HG03575 (cell line): ENCODE data around the gene TMEM170A.

Source experiments
- ATAC-seq: cut with Tn5 transposase; IDR thresholded peaks from one replicate; pipeline ENCODE4 v1.9.1; 2021; ENCODE audit not compliant: unreplicated experiment, insufficient number of reproducible peaks, low FRiP score; ENCODE audit errors: extremely low read depth

TMEM170A gene

DNA sequence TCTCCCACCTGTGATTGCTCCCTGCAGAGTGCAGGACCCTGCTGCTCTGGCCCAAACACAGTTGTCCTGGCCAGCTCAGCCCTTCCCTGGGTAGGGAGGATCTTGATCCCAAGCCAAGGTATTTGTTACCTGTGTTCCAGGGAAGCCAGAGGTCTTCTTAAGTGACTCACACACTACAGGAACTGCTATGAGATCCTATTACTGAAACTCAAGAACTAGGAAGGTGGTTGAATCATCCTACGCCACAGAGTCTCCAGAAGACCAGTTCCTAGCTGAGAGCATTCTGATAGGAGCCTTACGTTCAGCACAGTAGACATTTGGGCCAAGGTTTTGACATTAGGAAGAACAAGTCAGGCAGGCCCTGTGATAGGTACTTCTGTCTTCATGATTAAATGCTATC lies 18.7 kb upstream of the TMEM170A start:
- no peak for ATAC-seq

DNA sequence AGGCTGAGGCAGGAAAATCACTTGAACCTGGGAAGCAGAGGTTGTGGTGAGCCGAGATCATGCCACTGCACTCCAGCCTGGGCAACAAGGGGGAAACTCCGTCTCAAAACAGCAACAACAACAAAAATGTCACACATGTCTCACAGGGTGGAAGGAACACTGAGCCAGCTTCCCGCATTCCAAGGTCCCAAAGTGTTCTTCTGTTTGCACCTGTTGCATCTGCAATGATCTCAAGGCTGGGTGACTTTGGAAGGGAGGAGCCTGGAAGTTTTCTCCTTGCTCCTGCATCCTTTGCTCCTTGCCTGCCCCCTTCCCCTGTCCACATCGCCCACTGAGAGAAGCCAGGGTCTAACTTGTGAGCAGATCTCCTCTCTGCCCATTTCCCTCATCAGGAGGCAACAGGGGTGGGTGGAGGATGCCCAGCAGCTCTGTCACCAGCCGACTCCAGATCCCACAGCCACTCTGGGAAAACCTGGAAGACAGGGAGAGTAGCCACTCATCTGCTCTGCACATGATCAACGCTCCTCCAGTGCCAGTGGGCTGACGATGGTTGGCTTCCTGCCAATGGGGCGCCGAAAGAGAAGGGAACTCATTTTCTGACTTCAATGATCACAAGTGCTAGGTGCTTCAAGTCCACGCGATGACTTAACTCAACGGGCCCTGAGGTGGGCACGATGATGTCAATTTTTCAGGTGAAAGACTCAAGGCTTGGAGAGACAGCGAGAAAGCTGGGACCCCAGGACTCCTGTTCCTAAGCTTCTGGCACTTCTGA lies 18.1 kb upstream of the TMEM170A start:
- ATAC-seq: no peak

DNA sequence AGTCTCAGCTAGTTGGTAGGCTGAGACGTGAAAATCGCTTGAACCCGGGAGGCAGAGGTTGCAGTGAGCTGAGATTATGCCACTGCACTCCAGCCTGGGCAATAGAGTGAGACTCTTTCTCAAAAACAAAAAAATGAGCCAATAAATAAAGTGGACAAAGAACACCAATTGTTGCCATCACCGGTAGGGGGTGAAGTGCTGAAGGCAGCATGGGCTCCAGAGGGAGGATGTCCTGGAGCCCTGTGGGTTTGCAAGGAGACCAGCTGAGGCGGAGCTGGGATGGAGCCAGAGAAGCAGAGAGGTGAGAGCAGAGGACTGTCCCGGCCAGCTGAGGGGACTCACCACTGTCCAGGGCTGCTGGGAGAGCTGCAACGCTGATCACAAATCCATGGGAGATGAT lies 17.0 kb upstream of the TMEM170A start:
- ATAC-seq: no peak

DNA sequence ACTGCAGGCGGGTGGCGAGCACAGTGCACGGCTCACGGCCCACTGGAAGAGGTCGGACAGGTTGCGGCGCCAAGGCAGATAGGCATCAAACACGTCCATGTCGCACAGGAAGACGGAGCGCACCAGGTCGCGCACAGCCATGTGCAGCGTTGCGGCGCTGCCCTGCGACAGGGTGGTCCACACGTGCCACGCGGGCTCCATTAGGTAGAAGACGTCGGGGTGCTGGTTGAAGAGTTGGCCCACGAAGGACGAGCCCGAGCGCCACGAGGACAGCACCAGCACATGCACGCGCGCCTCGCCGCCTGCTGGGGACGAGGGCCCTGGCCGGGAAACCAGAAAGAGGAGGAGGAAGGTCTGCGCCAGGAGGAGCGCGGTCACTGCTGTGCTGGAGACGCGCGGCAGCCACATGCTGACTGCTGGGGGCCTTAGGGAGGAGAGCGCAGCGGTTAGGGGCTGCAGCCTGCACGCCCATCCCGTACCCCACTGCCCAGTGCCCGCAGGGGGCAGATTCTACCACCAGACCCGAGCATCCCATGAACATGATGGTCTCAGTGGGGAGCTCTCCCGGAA lies 15.0 kb upstream of the TMEM170A start:
- no peak for ATAC-seq

DNA sequence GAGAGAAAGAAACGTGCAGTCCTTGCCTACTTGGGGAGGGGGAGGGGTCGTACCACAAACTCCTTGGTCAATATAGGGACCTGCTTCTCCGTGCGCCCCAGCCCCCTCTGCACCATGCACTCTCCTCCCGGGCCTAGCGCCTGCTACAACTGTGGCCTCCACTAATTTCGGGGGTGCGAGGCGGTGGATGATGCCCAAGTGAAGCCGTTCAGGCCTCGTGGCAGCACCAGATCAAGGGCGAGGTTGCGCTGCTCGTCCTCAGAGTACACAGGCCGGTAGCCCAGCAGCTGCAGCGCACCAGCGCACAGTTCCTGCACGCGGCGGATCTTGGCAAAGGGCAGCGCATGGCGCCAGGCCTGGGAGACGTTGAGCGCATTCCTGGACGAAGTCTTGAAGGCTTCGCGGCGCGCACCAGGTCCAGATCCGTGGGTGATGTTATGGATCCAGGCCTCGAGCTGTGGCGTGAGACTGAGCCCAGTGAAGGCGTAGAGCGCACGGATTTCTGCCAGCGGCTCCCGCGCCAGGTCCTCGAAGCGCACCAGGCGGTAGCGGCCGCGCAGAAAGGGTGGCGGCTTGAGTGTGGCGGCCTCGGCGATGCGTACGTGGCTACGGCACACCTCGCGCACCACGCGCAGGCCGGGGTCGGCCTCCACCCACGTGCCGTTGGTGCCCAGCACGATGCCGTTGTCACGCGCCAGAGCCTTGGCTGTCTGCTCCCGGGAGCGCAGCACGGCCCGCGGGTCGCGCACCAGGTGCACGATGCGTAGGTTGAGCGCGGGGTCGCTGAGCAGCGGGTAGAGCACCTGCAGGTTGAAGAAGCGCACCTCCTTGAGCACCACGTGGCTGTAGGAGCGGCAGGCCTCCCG lies 14.2 kb upstream of the TMEM170A start:
- ATAC-seq: no peak

DNA sequence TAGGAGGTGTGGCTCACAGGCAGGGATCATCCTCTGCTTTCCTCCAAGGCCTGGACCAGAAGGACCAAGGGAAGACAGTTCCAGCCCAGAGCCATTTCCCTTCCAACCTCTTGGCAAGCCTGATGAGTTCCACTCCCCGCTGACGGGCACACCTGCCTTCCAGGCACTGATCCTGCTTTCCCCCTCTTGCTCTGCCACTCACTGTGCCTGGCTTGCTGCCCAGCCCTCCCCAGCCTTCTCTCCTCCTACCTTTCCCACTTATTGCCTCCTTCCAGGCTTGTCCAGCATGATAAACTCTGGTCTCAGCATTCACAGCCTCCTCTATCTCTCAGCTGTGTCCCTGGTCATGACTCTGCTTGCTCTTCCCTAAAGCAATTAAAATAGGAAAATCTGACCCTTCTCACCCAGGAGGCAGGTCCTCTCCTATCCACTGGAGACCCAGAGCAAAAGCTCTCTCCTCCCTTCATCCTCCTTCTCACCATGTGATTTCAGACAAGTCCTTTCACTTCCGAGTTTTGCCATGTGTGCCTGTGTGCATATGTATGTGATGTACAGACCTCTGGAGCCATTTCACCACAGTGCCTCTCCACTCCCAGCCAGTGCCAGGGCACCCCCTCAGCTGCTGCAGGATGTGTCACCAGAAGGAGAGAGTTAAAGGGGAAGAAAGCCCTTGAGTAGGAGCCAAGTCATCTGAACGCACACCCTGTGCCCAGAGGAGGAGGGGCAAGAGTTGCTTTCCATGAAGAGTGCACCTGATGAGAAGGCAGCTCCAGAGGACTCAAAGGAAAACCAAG lies 13.4 kb upstream of the TMEM170A start:
- ATAC-seq: no peak

DNA sequence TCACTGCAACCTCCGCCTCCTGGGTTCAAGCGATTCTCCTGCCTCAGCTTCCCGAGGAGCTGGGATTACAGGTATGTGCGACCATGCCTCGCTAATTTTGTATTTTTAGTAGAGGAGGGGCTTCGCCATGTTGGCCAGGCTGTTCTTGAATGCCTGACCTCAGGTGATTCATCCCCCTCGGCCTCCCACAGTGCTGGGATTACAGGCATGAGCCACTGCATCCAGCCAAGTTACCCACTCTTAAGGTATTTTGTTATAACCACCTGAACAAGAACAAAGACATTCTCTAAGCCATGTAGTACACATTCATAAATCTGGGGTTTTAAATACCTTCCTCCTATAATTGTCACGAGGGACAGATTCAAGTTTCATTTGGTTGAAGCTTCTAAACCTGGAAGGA lies 12.3 kb upstream of the TMEM170A start:
- no peak for ATAC-seq

DNA sequence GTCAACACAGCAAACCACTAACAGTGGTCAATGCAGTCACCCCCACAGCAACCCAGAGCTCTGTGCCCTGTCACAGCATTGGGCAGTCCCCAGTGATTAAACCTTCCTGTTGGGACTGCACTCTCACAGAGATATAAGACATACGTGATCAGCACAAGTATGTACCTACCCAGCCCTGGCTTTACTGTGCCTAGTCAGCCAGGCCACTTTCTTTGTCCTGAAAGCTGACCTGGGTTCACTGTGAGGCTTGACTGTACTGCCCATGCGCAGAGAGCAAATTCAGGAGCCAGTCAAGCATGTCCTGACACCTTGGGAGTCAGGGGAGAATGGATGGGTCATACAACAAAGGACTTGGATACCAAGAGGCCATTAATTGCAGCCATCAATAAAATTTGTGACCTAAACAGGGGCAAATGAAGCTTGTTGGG lies 10.9 kb upstream of the TMEM170A start:
- ATAC-seq: no peak

DNA sequence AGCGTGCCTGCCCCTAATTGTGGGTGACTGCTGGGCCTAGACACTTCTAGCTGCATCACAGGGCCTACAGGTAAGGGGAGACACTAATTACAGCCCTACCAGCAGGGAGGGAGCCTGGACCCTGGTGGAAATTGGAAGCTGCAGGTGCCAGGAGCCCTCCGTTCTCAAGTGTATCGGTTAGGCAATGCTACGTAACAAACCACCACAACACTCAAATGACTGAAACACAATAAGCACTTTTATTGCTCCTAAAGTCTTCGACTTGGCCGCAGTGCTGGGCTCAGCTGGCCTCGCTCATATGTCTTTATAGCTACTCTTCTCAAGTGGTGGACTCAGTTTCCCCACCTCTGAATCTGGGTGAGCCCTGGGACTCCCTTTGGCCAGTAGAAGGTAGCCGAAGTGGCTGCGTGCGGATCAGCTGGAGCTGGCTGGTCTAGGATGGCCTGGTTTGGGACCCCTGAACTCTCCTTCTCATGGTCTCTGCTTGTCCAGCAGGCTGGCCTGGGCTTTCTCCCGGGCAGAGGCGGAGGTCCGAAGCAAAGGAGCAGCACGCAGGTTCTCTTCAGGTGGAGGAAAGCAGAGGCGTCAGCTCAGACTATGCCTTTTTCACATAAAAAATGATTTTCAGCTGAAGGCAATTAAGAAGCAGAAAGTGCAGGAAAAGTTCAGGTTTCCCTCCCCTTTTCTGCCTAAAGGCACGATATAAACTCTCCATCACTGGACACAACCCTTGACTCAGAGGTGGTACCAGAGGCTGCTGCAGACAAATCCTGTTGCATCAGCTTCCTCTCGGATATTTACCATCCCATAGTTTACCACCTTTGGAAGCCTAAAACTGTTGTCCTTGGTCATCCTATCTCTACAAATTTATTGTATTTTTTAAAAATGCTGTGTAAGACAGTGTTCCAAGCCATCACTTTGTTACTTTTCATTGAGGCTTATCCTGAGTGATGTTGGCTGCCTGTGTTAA lies 8.7 kb upstream of the TMEM170A start:
- no peak for ATAC-seq

DNA sequence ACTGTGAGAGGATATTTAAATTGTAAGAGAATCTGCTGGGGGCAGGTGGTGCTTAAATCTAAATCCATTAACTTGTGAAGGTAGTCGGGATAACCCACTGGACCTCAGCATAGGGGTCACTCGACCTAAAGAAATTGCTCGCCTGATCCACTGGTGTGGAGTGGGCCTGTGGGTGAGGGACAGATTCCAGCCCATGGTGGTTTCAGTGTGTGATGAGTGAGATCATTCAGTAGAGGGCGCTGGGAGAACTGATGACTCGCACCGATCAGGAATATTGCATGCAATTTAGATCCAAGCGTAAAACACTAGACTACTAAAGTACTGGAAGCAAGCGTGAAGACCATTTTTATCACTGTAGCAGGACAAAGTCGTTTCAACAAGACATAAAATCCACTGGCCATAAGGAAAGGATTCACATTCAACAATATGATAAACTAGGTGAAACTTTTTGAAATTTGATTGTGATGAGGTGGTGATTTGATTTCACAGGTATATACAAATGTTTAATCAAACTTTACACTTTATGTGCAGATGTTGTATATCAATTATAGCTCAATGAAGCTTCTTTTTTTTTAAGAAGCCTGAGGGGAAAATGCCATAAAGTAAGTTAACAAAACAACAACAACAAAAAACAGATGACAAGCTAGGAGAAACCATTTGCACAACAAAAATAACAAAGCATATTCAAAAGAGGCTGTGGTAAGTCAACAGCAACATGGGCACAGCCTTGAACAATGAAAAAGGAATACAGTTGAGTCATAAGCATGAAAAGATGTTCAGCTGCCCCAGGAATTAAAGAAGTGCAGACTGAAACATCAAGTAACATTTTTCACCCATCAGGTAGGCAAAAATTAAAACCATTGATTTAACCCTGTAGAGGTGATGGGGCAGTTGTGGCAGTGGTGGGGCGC lies 7.5 kb upstream of the TMEM170A start:
- peak; percentile 74 for ATAC-seq

DNA sequence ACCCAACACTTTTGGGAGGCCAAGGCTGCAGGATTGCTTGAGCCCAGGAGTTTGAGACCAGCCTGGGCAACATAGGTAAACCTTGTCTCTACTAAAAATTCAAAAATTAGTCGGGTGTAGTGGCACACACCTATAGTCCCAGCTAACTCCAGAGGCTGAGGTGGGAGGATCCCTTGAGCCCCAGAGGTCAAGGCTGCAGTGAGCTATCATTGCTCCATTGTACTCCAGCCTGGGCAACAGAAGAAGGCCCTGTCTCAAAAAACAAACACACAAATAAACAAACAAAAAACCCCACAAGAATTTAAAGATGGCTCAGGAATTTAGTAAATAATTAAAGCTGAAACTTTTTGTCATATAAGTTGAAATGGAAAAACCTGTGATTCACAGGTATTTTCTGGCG lies 2.3 kb upstream of the TMEM170A start:
- ATAC-seq: no peak

DNA sequence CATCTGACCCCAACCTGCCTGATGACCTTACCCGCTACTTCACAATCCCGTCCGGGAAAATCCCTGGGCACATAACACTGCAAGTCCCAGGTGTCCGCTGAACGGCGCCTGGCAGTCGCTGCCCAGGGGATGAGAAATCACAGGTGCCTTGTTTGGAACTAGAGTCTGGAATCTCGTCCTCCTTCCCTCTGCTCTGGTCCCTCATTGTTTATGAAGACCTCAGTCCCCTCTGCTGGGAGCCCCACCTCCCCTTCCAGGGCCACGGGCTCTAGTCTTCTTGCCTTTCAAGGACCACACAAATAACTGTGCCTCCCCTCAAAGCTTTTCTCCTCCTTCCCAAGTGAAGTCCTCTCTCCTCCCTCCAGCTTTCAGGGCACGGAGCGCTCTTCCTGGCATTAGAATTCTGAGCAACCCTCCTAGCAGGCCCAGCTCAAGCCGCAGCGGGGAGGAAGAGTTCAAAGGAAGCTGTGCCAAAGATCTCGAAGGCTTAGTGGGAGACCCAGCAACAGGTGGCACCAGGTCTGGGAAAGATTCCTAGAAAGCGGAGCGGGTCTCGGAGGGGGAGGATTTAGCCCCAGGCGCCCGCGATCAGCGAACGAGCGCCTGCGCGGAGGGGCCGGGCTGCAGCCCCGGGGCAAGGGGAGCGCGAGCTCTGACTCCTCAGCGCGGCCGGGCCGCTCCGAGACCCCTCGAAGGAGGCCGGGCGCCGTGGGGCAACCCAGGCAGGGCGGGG lies 934 bp downstream of the TMEM170A start:
- peak; percentile 3 for ATAC-seq

DNA sequence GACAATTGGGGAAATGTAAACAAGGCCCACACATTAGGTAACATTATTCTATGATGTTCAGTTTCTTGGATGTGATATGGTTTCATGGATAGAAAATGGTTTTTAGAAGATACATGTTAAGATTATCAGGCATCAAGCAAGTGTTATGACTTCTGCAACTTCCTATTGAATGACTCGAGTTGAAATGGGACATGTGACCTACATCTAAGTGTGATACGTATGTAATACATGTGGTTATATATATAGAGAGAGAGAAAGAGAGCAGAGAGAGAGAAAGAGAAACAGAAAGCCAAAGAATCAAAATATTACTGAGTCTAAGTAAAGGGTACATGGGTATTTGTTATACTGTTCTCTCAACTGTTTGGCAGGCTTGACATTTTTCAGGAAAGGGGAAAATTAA lies 1.7 kb downstream of the TMEM170A start:
- ATAC-seq: peak; percentile 30

DNA sequence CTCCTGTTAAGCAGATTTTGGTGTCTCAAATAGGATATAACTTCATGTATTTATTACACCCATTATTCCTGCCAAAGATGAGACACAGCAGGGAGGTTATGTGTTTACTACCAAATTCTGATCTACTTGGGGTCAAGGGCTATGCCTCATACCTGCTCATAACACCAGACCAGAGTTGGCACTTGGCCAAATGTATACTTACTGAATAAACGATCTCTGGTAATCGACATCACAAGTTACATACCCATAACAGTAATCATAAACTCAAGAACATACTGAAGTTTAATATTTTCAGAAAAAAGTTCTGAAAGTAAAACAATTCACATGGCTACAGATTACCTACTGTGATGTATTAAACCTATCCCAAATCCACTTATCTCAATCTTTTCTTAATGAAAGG lies 2.9 kb downstream of the TMEM170A start:
- no peak for ATAC-seq

DNA sequence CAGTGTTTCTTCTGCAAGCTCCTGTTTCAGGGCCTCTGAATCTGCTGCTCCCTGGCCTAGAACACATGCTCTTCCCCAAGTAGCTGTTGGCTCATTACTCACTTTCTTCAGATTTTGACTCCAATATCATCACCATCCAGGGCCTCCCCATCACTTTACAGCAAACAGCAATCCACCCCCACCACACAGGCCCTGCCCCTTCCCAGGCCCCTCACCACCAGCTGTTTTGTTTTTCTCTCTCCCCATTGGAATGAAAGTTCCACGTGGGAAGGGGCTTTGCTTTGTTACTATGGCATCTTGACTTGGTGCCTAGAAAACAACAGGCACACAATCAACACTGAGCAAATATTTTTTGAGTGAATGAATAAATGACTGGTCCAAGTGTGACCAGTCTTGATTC lies 4.0 kb downstream of the TMEM170A start:
- no peak for ATAC-seq

DNA sequence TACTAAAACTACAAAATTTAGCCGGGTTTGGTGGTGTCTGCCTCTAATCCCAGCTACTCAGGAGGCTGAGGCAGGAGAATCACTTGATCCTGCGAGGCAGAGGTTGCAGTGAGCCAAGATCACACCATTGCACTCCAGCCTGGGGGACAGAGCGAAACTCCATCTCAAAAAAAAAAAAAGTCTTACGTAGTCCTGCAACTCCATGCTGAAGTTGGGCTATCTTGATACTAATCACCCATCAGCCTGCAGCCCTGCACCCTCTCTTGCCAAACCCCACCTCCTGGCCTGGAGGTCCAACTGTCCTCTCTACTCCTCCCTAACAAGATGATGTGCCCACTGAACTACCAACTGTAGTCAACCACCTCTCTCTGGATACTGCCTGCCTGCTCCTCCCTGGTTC lies 4.8 kb downstream of the TMEM170A start:
- no peak for ATAC-seq

DNA sequence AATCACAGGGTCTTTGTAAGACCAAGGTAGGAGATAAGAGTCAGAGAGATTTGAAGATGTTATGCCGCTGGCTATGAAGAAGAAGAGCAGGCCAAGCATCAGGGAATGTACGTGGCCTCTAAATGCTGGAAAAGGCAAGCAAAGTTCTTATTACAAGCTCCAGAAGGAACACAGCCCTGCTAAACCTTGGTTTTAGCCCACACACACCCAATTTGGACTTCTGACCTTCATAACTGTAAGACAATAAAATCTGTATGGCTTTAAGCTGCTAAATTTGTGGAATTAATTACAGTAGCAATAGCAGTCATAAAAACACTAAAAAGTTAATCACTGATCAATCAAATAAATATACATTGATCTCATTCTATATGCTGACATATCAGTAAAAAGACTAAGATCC lies 6.0 kb downstream of the TMEM170A start:
- no peak for ATAC-seq
